ENCODE data around the gene SMIM21.

DNA sequence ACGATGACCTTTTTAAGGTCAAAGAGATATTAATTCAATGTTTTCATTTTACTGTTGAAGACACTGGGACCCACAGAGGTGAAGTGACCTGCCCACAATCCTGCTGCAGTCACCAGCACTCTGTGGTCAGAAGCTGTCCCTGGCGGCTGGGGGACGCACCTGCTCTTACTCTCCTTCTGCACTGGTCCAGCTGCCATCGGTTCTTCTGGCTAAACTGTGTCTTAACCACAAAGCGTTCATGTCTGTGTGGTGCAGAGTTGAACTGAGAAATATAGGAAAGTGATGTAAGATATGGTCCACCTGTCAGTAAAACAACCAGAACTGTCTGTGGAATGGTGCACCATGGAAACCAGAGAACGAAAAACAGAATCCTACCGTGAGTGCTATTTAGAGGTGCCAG is 44.9 kb upstream of the SMIM21 start:
- TF ChIP-seq SUZ12 (IDR thresholded peaks at IDR 0.05; ENCODE audit: extremely low read depth, insufficient read depth, insufficient read length) (no peak), YY1 (IDR thresholded peaks at IDR 0.05; ENCODE audit: insufficient read depth, insufficient read length) (no peak)

Measured in NT2/D1 (cell line).